Thoracic aorta (tissue), 2 donors: Measurements from ENCODE around the gene TXNRD2. TPM values are rescaled to one million over a fixed set of nuclear protein-coding genes. Genes with fewer than 3 reads are reported as not detected.
"Not testable (repeated sequence)": the region's sequence is repeated elsewhere in the genome, so short reads cannot be mapped to it uniquely, and the experiment has no call there.

Source experiments
- ATAC-seq: fragments of 150-250 bp; one replicate; pipeline ENCODE4 v1.8.0; 2017; ENCODE audit warnings: low read depth; ENCODE audit not compliant: insufficient number of reproducible peaks, low FRiP score
- DNase-seq: peaks from one replicate; pipeline ENCODE4 v3.0.0-alpha.2; 2020; ENCODE audit warnings: low spot score
- H3K27ac ChIP-seq, 2 donors: fragments of 200-600 bp; sonication (generic); 1 replicate in 1 of 2; 2 replicates in 1 of 2; pipeline ENCODE4 v1.5.1; 2016; ENCODE audit warnings: mild to moderate bottlenecking in 2 of 2, moderate library complexity in 2 of 2
- H3K27me3 ChIP-seq: fragments of 200-600 bp; sonication (generic); replicated peaks from 2 replicates; pipeline ENCODE4 v1.6.0; 2016; ENCODE audit warnings: mild to moderate bottlenecking; ENCODE audit not compliant: insufficient read depth
- H3K36me3 ChIP-seq: fragments of 200-600 bp; sonication (generic); one replicate; pipeline ENCODE4 v1.5.1; 2016
- H3K4me1 ChIP-seq, 2 donors: fragments of 200-600 bp; sonication (generic); 1 replicate in 1 of 2; 2 replicates in 1 of 2; pipeline versions ENCODE4 v1.5.1 to v1.6.0; 2016; ENCODE audit warnings: low read depth in 2 of 2, mild to moderate bottlenecking in 1 of 2; ENCODE audit not compliant: control insufficient read depth in 1 of 2
- H3K4me3 ChIP-seq: fragments of 200-600 bp; sonication (generic); 2 replicates; pipeline ENCODE4 v1.5.1; 2016; ENCODE audit warnings: mild to moderate bottlenecking
- H3K9me3 ChIP-seq: fragments of 200-600 bp; sonication (generic); 2 replicates; pipeline ENCODE4 v1.5.1; 2016
- CTCF ChIP-seq: fragments of 200-600 bp; sonication (generic); IDR thresholded peaks from one replicate; pipeline ENCODE4 v1.5.1; 2019; ENCODE audit warnings: antibody characterized with exemption
- total RNA-seq, 2 donors: library from RNA; depleted of rRNA; stranded (reverse); fragments of >200 nt; gene quantifications; one replicate each; pipeline versions ENCODE4 v1.1.0 to v1.2.3, GENCODE V29; 2016

Gene TXNRD2
- total RNA-seq, 2 donors from 2014 or later = 27.4 to 37.6 TPM

DNA sequence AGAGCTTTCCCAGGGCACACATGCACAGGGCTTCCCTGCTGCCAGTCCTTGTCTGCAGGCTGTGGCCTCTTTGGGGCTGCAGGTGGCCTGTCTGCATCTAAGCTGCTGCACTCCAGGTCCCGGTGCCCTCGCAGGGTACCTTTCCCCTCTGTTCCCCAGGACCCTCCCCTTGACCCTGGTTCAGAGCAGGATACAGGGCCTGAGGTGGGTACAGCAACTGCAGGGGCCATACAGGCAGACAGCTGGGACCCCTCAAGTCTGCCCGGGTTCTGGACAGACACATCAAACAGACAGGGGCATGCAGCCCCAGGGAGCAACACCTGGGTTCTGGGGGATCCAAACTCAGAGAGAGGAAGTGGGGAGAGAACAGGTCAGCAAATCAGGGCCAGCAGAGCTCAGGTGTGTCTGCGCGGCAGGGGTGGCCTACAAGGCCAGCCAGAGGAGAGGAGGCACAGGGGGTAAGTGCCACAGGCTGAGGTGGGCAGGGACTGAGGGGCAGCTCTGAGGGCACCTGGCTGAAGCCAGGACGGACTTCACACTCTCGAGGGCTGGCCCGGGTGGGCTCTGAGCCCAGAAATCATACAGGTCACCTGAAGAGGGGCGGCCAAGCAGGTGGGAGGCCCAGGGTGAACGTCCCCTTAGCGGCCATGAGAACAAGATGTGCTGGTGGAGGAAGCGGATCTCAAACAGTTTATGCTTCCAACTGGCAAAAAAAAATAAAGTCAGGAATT is 29.9 kb downstream of the TXNRD2 start:
- Histone ChIP-seq H3K9me3 (no peaks in the 10 kb centered on the region), H3K4me1 (no peaks in the 10 kb centered on the region), H3K36me3 (peaks cover 39% of the 10 kb centered on the region), H3K27ac (no peak overlapping the region), H3K4me3 (no peak overlapping the region), H3K27me3 (no peaks in the 10 kb centered on the region)
- DNase-seq (no peak), ATAC-seq (no peak)
- TF ChIP-seq CTCF = no peak

DNA sequence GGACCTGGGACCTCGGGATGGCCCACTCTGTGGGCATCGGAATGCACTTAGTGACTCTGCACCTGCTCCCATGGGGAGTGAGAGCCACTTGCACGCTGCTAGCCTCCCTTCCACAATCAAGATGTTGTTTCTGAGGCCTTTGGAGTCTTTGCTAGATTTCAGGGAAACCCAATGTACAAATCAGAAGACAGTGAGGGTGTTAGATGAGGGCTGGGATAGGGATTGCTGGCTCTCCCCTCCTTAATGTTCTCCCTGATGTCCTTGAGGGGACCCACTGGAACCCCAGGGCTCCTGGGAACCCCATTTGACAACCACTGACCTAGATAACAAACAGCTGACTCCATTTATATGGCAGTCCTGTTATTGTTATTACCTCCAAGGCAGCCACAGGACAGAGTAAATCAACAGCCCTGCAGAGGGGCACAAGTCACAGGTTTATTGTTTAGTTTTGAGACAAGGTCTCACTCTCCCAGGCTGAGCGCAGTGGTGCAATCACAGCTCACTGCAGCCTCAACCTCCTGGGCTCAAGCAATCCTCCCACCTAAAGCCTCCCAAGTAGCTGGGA is 31.4 kb downstream of the TXNRD2 start:
- Histone ChIP-seq H3K27ac (no peak overlapping the region), H3K4me3 (no peak overlapping the region), H3K4me1 (no peaks in the 10 kb centered on the region), H3K27me3 (no peaks in the 10 kb centered on the region), H3K36me3 (peaks cover 29% of the 10 kb centered on the region), H3K9me3 (no peaks in the 10 kb centered on the region)
- ATAC-seq (no peak), DNase-seq (no peak)
- no peak for TF ChIP-seq CTCF

- peak; percentile 90 for TF ChIP-seq CTCF
- Histone ChIP-seq H3K4me1 (no peaks in the 10 kb centered on the region), H3K27me3 (no peaks in the 10 kb centered on the region), H3K4me3 (no peak overlapping the region), H3K9me3 (no peaks in the 10 kb centered on the region), H3K27ac (no peak overlapping the region), H3K36me3 (peaks cover 22% of the 10 kb centered on the region)
- DNase-seq (peak; percentile 64), ATAC-seq (peak; percentile 55)
Observed at GRCh38 chr22:19909350-19910179, 32.1 kb downstream of the TXNRD2 start.

GRCh38 chr22:19907902-19908301 is 33.7 kb downstream of the TXNRD2 start:
- H3K36me3 ChIP-seq = peaks cover 12% of the 10 kb centered on the region
- not testable (repeated sequence) for H3K9me3 ChIP-seq, H3K4me1 ChIP-seq, H3K27ac ChIP-seq, H3K27me3 ChIP-seq, ATAC-seq, H3K4me3 ChIP-seq, DNase-seq

DNA sequence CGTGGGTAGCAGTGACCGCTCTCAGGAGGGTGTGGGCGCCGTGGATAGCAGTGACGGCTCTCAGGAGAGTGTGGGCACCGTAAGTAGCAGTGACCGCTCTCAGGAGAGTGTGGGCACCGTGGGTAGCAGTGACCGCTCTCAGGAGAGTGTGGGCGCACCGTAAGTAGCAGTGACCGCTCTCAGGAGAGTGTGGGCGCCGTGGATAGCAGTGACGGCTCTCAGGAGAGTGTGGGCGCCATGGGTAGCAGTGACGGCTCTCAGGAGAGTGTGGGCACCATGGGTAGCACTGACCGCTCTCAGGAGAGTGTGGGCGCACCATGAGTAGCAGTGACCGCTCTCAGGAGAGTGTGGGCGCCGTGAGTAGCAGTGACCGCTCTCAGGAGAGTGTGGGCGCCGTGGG is 34.8 kb downstream of the TXNRD2 start:
- H3K9me3 ChIP-seq, H3K27ac ChIP-seq, ATAC-seq, H3K27me3 ChIP-seq, DNase-seq, H3K4me3 ChIP-seq, H3K4me1 ChIP-seq: not testable (repeated sequence)
- peaks cover 11% of the 10 kb centered on the region for H3K36me3 ChIP-seq
